HEK293 (cell line): ENCODE data around the gene BCL2.

Experiments
- CTCF ChIA-PET: fragments of 350-600 bp; formaldehyde crosslinking; extraction: SDS; loops from one replicate; lab custom pipeline; 2021; ENCODE audit warnings: antibody characterized with exemption; lab: Yijun Ruan, JAX
- POLR2A ChIA-PET: fragments of 300-600 bp; formaldehyde crosslinking; extraction: SDS; loops from one replicate; lab custom pipeline; 2020; ENCODE audit warnings: antibody characterized with exemption, inconsistent platforms; lab: Yijun Ruan, JAX
- H3K27ac ChIP-seq: fragments of 200-500 bp; sonication (Bioruptor generic); 2 replicates; pipeline ENCODE4 v1.5.1; 2014; ENCODE audit warnings: low read depth, low read length, control low read depth, inconsistent platforms; ENCODE audit errors: extremely low read depth
- H3K36me3 ChIP-seq, 2 experiments: fragments of 200-500 bp in 1 of 2; sonication (Bioruptor generic) in 1 of 2; 1 replicate in 1 of 2; 2 replicates in 1 of 2; pipeline ENCODE4 v1.5.1; 2014 to 2017; ENCODE audit warnings: inconsistent platforms in 2 of 2, low read length in 2 of 2; ENCODE audit not compliant: control insufficient read depth in 2 of 2, insufficient read depth in 1 of 2
- H3K4me1 ChIP-seq: fragments of 200-500 bp; sonication (Bioruptor generic); 2 replicates; pipeline ENCODE4 v1.5.1; 2014; ENCODE audit warnings: mild to moderate bottlenecking, low read length, inconsistent platforms; ENCODE audit not compliant: control insufficient read depth, insufficient read depth
- H3K4me3 ChIP-seq: 2 replicates; pipeline ENCODE4 v1.5.1; 2011; ENCODE audit warnings: low read depth, mild to moderate bottlenecking, control low read depth, low read length, moderate library complexity
- H3K9me3 ChIP-seq: fragments of 200-500 bp; sonication (Bioruptor generic); 2 replicates; pipeline ENCODE4 v1.5.1; 2014; ENCODE audit warnings: low read depth, low read length, inconsistent platforms; ENCODE audit not compliant: control insufficient read depth, insufficient read depth
- CTCF ChIP-seq: fragments of 450-650 bp; formaldehyde crosslinking; IDR thresholded peaks from 2 replicates; pipeline ENCODE4 v1.5.1; 2016; ENCODE audit warnings: missing biosample characterization, missing genetic modification characterization
- WT1 ChIP-seq: fragments of 450-650 bp; formaldehyde crosslinking; IDR thresholded peaks from 2 replicates; pipeline ENCODE4 v1.5.1; 2016; ENCODE audit warnings: missing biosample characterization, missing genetic modification characterization
- ZBTB6 ChIP-seq: fragments of 450-650 bp; formaldehyde crosslinking; IDR thresholded peaks from 2 replicates; pipeline ENCODE4 v1.5.1; 2017; ENCODE audit warnings: missing biosample characterization, missing genetic modification characterization
- ZFHX2 ChIP-seq: fragments of 450-650 bp; formaldehyde crosslinking; conservative IDR thresholded peaks from 2 replicates; pipeline ENCODE4 v1.5.1; 2016; ENCODE audit warnings: missing biosample characterization, missing genetic modification characterization
- ZNF10 ChIP-seq: fragments of 450-650 bp; formaldehyde crosslinking; IDR thresholded peaks from 2 replicates; pipeline ENCODE4 v1.5.1; 2017; ENCODE audit warnings: missing biosample characterization, missing genetic modification characterization
- ZNF112 ChIP-seq: fragments of 450-650 bp; formaldehyde crosslinking; IDR thresholded peaks from 2 replicates; pipeline ENCODE4 v1.5.0; 2017; ENCODE audit warnings: missing biosample characterization, missing genetic modification characterization
- ZNF155 ChIP-seq: fragments of 450-650 bp; formaldehyde crosslinking; IDR thresholded peaks from 2 replicates; pipeline ENCODE4 v1.5.1; 2016; ENCODE audit warnings: missing biosample characterization, missing genetic modification characterization
- ZNF214 ChIP-seq: fragments of 450-650 bp; formaldehyde crosslinking; IDR thresholded peaks from 2 replicates; pipeline ENCODE4 v1.5.1; 2017; ENCODE audit warnings: missing biosample characterization, mild to moderate bottlenecking, missing genetic modification characterization, borderline replicate concordance
- ZNF280C ChIP-seq: fragments of 450-650 bp; formaldehyde crosslinking; IDR thresholded peaks from 2 replicates; pipeline ENCODE4 v1.5.1; 2016; ENCODE audit warnings: missing biosample characterization, missing genetic modification characterization
- ZNF366 ChIP-seq: fragments of 450-650 bp; formaldehyde crosslinking; conservative IDR thresholded peaks from 2 replicates; pipeline ENCODE4 v1.5.1; 2016; ENCODE audit warnings: missing biosample characterization, missing genetic modification characterization
- ZNF391 ChIP-seq: fragments of 450-650 bp; formaldehyde crosslinking; IDR thresholded peaks from 2 replicates; pipeline ENCODE4 v1.5.1; 2016; ENCODE audit warnings: low read depth, missing biosample characterization, missing genetic modification characterization, borderline replicate concordance
- ZNF654 ChIP-seq: fragments of 450-650 bp; formaldehyde crosslinking; IDR thresholded peaks from 2 replicates; pipeline ENCODE4 v1.5.1; 2016; ENCODE audit warnings: low read depth, missing biosample characterization, missing genetic modification characterization

The BCL2 gene

GRCh38 chr18:63132819-63133200 lies 186.8 kb downstream of the BCL2 start (continued):
- TF ChIP-seq WT1 (tag by site-specific recombination) (no peak), ZNF214 (tag by site-specific recombination) (no peak), ZNF366 (tag by site-specific recombination) (no peak), ZNF280C (tag by site-specific recombination) (no peak)

- H3K4me1 ChIP-seq: no peaks in the 10 kb centered on the region
- no peaks in the 10 kb centered on the region for H3K36me3 ChIP-seq
- H3K27ac ChIP-seq: no peak overlapping the region
- CTCF ChIA-PET: interaction anchor here (0.6 to 3.4 kb wide), 19 partner anchors 12 to 374 kb away, joined by 3 to 24 read pairs (median 3); partner anchors contain the start of gene BCL2
- TF ChIP-seq ZFHX2 (tag by site-specific recombination) (peak; percentile 29; the same call in 1 of the 2 replicates), ZNF112 (tag by site-specific recombination) (no peak)
- POLR2A ChIA-PET: no interaction called here
- no peaks in the 10 kb centered on the region for H3K9me3 ChIP-seq
- H3K4me3 ChIP-seq: no peak overlapping the region
Observed at GRCh38 chr18:63131959-63132818, 187.4 kb downstream of the BCL2 start.

GRCh38 chr18:63131106-63131958 lies 188.2 kb downstream of the BCL2 start:
- CTCF ChIA-PET: interaction anchor here (0.6 to 3.4 kb wide), 19 partner anchors 11 to 368 kb away, joined by 3 to 24 read pairs (median 3); partner anchors contain the start of gene BCL2
- 0 out of 2 replicates have a peak, but pooled peaks have one; percentile 9 for TF ChIP-seq ZNF10 (tag by site-specific recombination)
- TF ChIP-seq ZNF155: no peak
- peak; percentile 25; the same call in 1 of the 2 replicates for TF ChIP-seq CTCF (tag by site-specific recombination)
- no peak for TF ChIP-seq ZNF391 (tag by site-specific recombination)
- TF ChIP-seq ZBTB6 (tag by site-specific recombination): no peak
- peak; percentile 32 for TF ChIP-seq ZNF654 (tag by site-specific recombination)
- TF ChIP-seq, all 188 proteins: peak for 3
- H3K4me1 ChIP-seq: no peaks in the 10 kb centered on the region
- POLR2A ChIA-PET: no interaction called here
- H3K4me3 ChIP-seq: no peak overlapping the region
- H3K9me3 ChIP-seq: no peaks in the 10 kb centered on the region
- no peak overlapping the region for H3K27ac ChIP-seq
- H3K36me3 ChIP-seq: no peaks in the 10 kb centered on the region
